ENCODE data around the gene GMCL1.

DNA sequence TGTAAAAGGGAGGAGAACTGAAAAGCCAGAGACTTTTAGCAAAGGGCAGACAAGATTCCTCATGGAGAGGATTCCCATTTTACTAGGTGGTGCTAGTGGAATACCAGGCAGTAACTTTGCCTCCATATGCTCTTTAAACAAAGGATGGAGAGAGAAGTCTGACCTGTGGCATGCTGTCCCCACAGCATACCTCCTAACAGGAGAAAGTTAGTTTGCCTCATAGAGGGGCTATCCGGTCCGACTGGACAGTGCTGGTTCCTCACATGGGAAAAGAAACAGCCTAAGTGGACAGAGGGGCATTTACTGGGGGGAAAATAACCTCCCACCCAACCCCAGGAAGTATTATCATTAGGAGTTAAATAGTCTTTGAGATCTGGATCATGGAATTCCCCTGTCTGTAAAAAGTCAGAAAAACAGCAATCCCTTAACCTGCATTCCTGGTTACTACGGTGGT lies 31.6 kb upstream of the GMCL1 start:
- TF ChIP-seq MAX (IDR thresholded peaks at IDR 0.05) (no peak), TAF1 (IDR thresholded peaks at IDR 0.05; ENCODE audit: low read depth) (no peak), FOXM1 (IDR thresholded peaks at IDR 0.05; ENCODE audit: borderline replicate concordance, low read depth) (no peak), CREB1 (IDR thresholded peaks at IDR 0.05; ENCODE audit: low read depth) (no peak), EP300 (IDR thresholded peaks at IDR 0.05; ENCODE audit: borderline replicate concordance) (no peak)
